BJ (cell line): ENCODE measurements around the gene ATG7. TPM values are rescaled to one million over a fixed set of nuclear protein-coding genes. Genes with fewer than 3 reads are reported as not detected.

Experiments used
- CTCF ChIA-PET: fragments of 350-600 bp; formaldehyde crosslinking; extraction: SDS; loops from one replicate; lab custom pipeline; 2021; ENCODE audit warnings: antibody characterized with exemption, inconsistent platforms; lab: Yijun Ruan, JAX
- POLR2A ChIA-PET: fragments of 300-600 bp; sonication (Branson Sonifier 250); formaldehyde crosslinking; extraction: SDS; loops from one replicate; lab custom pipeline; 2021; ENCODE audit warnings: antibody characterized with exemption; lab: Charles Lee
- DNase-seq: peaks from one replicate; pipeline ENCODE4 v3.0.0-alpha.2; 2011; ENCODE audit warnings: low read depth
- H3K27me3 ChIP-seq: 2 replicates; pipeline ENCODE4 v1.6.0; 2011; ENCODE audit warnings: low read length; ENCODE audit not compliant: control insufficient read depth, insufficient read depth
- H3K36me3 ChIP-seq: 2 replicates; pipeline ENCODE4 v1.5.1; 2011; ENCODE audit warnings: low read length; ENCODE audit not compliant: control insufficient read depth, insufficient read depth
- H3K4me3 ChIP-seq: 2 replicates; pipeline ENCODE4 v1.5.1; 2011; ENCODE audit warnings: low read depth, mild to moderate bottlenecking, control low read depth, low read length
- polyA plus RNA-seq: library from polyadenylated mRNA; depleted of rRNA; stranded (reverse); fragments of >200 nt; gene quantifications from 2 replicates; pipeline ENCODE4 v1.2.3, GENCODE V29; 2011
- TF ChIP-seq, protein P1 (sequence below): IDR thresholded peaks from 2 replicates; pipeline ENCODE4 v1.5.1; 2011; ENCODE audit warnings: low read depth, mild to moderate bottlenecking, control low read depth, inconsistent platforms, low read length, moderate library complexity; ENCODE audit not compliant: insufficient read depth

Gene ATG7
- polyA plus RNA-seq, 1 experiment, result 26.2 TPM

DNA sequence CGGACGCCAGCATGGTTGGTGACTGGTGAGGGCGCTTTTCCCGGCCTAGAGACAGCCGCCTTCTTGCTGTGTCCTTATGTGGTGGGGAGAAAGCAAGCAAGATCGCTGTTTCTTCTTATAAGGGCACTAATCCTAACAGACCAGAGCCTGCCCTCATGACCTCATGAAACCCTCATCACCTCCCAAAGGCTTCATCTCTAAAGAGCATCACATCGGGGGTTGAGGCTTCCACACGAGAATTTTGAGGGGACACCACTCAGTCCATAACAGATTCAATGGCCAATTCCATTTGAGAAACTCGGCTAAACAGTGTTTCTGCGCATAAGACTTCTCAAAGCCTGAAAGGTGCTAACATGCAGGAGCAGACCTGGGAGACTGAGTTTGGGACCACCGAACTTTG is 317.5 kb downstream of the ATG7 start:
- CTCF ChIA-PET, result no interaction called here
- DNase-seq, result no peak
- Histone ChIP-seq H3K27me3 (no peaks in the 10 kb centered on the region), H3K4me3 (no peak overlapping the region), H3K36me3 (peaks cover 2% of the 10 kb centered on the region)
- POLR2A ChIA-PET, result interaction anchor here (0.7 kb wide), 1 partner anchor 17 kb away, joined by 11 read pairs; no protein-coding TSS in a partner anchor
- TF ChIP-seq, protein P1, sequence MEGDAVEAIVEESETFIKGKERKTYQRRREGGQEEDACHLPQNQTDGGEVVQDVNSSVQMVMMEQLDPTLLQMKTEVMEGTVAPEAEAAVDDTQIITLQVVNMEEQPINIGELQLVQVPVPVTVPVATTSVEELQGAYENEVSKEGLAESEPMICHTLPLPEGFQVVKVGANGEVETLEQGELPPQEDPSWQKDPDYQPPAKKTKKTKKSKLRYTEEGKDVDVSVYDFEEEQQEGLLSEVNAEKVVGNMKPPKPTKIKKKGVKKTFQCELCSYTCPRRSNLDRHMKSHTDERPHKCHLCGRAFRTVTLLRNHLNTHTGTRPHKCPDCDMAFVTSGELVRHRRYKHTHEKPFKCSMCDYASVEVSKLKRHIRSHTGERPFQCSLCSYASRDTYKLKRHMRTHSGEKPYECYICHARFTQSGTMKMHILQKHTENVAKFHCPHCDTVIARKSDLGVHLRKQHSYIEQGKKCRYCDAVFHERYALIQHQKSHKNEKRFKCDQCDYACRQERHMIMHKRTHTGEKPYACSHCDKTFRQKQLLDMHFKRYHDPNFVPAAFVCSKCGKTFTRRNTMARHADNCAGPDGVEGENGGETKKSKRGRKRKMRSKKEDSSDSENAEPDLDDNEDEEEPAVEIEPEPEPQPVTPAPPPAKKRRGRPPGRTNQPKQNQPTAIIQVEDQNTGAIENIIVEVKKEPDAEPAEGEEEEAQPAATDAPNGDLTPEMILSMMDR, result no peak

- peaks cover 2% of the 10 kb centered on the region for H3K36me3 ChIP-seq
- ChIA-PET CTCF (interaction anchor here (1.2 kb wide), 2 partner anchors 23 to 138 kb away, joined by 3 read pairs; no protein-coding TSS in a partner anchor), POLR2A (interaction anchor here (0.6 kb wide), 1 partner anchor 1115 kb away, joined by 4 read pairs; no protein-coding TSS in a partner anchor)
- TF ChIP-seq, protein P1, result no peak
- no peaks in the 10 kb centered on the region for H3K27me3 ChIP-seq
- no peak for DNase-seq
- H3K4me3 ChIP-seq, result no peak overlapping the region
Observed at GRCh38 chr3:11591002-11591355, 318.8 kb downstream of the ATG7 start.

DNA sequence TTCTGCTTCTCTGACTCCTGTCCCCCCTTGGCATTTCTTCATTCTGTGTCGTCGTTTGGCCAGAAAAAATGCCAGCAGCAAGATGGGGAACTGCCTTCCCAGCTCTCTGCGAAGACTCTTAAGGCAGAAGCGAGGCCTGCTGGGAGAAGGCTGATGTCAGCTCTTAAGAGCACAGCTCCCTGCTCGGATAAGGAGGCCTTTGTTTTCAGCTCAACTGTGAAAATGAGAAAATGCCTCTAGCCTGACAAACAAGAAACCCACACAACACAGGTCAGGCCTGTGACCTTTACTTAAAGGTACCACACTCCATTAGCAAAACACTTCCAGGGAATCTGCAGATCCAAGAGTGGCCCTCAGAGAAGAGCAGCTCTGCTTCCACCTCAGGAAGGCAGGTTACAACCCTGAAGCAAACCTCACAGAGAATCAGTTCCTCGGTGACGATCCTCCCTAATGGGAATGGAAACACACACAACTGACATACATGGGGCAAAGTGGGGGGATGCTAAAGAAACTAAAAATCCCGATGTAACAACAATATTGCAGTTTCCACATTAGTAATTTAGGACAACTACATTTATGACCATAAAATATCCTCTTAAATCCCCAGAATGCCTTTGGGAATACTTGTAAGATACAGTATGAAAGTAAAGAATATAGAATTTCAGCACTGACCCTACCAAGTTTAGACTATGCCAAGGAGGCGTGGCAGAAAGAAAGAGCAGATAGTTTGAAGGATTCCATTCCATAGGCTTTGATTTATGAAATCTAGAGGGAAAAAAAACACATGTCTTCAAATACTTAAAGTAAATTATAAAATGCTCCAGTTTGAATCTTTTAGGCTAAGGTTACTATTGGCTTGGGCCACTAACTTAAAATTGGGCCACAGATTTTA is 319.4 kb downstream of the ATG7 start:
- ChIA-PET POLR2A (interaction anchor here (0.6 kb wide), 1 partner anchor 1114 kb away, joined by 4 read pairs; no protein-coding TSS in a partner anchor), CTCF (interaction anchor here (1.2 kb wide), 2 partner anchors 24 to 138 kb away, joined by 3 read pairs; no protein-coding TSS in a partner anchor)
- Histone ChIP-seq H3K4me3 (no peak overlapping the region), H3K36me3 (peaks cover 2% of the 10 kb centered on the region), H3K27me3 (no peaks in the 10 kb centered on the region)
- no peak for DNase-seq
- TF ChIP-seq, protein P1, result no peak

DNA sequence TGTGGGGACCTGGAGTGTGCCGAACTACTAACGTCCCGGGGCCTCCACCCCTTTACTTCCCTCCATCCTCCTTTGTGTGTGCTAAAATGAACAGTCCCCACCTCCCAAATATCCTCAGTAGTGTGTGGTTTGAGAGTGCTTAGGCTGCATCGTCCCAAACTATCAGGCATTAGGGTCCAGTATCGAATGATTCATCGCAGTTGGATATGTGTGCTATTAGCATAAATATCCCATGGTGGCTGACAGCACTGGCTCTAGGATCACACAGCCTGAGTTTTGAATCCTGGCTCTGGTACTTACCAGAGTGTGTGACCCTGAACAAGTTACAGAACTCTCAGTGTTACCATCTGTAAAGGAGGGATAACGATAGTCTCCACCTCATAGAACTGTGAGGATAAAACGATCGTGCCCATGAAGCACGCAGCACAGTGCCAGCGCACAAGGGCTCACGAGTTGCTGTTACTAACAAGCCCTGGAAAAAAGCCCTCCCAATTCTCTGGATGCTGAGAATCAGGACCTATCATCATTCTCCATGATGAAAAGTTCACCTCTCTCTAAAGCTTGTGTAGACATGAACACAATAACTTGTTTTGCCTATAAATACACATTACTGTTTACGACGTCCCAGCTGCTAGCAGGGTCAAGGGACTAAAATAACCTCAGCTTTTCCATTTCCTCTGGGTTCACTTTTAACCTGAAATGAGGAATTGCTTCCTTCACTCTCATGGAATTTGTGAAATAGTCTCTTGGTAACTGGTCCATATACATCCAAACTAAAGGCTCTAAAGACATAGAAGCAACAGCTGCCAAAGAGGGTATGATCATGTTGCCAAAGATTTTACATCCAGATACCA is 320.5 kb downstream of the ATG7 start:
- no peak for DNase-seq
- peaks cover 2% of the 10 kb centered on the region for H3K36me3 ChIP-seq
- no peaks in the 10 kb centered on the region for H3K27me3 ChIP-seq
- POLR2A ChIA-PET, result no interaction called here
- TF ChIP-seq, protein P1, result no peak
- H3K4me3 ChIP-seq, result no peak overlapping the region
- CTCF ChIA-PET, result no interaction called here
